ENCODE results near the gene LMOD2. TPM values are rescaled to one million over a fixed set of nuclear protein-coding genes. Genes with fewer than 3 reads are reported as not detected.

Gene LMOD2
- total RNA-seq, 1 experiment from 2014 or later = not detected

DNA sequence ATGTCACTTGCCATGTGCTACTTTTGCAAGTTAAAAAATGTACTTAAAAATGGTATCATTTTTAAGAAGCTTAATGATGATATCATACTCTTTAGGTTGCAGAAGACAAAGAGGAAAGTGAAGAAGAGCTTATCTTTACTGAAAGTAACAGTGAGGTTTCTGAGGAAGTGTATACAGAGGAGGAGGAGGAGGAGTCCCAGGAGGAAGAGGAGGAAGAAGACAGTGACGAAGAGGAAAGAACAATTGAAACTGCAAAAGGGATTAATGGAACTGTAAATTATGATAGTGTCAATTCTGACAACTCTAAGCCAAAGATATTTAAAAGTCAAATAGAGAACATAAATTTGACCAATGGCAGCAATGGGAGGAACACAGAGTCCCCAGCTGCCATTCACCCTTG is 6.1 kb downstream of the LMOD2 start:
- Mint-ChIP-seq H3K4me1 (peaks cover 10 to 22% of the 10 kb centered on the region in 2 experiments), H3K27me3 (ENCODE audit: low read depth) (no peaks in the 10 kb centered on the region), H3K9me3 (no peaks in the 10 kb centered on the region), H3K4me3 (no peak overlapping the region), H3K36me3 (ENCODE audit: insufficient read depth in 1 of 3, low read depth in 3 of 3) (no peaks in the 10 kb centered on the region; a peak in 1 of 7 replicates), H3K27ac (no peak overlapping the region)
- Histone ChIP-seq H3K79me2 (ENCODE audit: insufficient read depth, low read length) (no peaks in the 10 kb centered on the region), H4K5ac (ENCODE audit: insufficient read length, low read depth, low read length) (no peak overlapping the region), H4K91ac (ENCODE audit: insufficient read length, low read depth, low read length) (no peak overlapping the region), H2BK15ac (ENCODE audit: low read depth, low read length) (no peak overlapping the region), H3K18ac (ENCODE audit: insufficient read length, low read depth, low read length) (no peak overlapping the region), H3K9ac (ENCODE audit: extremely low read depth, insufficient read length, low read length) (no peak overlapping the region), H2AK5ac (ENCODE audit: insufficient read length, low read length) (no peak overlapping the region), H3K9me3 (ENCODE audit: control insufficient read depth, low read depth, low read length) (no peaks in the 10 kb centered on the region), H2BK12ac (ENCODE audit: insufficient read length, low read depth, low read length) (no peak overlapping the region), H2BK120ac (ENCODE audit: low read depth, low read length, poor library complexity, severe bottlenecking) (no peak overlapping the region), H4K20me1 (ENCODE audit: control insufficient read depth, insufficient read depth, insufficient read length) (no peaks in the 10 kb centered on the region), H3K4me2 (ENCODE audit: insufficient read depth, insufficient read length, low read length) (no peak overlapping the region), H3K27me3 (ENCODE audit: insufficient read depth, low read length) (no peaks in the 10 kb centered on the region), H3K79me1 (ENCODE audit: insufficient read depth, low read depth, low read length, poor library complexity, severe bottlenecking) (no peaks in the 10 kb centered on the region), H3K27ac (ENCODE audit: insufficient read length, low read depth, low read length) (no peak overlapping the region), H3K14ac (ENCODE audit: insufficient read depth, low read length) (no peak overlapping the region), H3T11ph (ENCODE audit: low read length) (no peak overlapping the region), H2AFZ (ENCODE audit: low read length) (no peak overlapping the region), H2BK20ac (ENCODE audit: low read depth, low read length, poor library complexity, severe bottlenecking) (no peak overlapping the region), H4K8ac (replicated peaks; ENCODE audit: insufficient read length, low read depth, low read length) (no peak overlapping the region), H2BK5ac (ENCODE audit: insufficient read length, low read length) (no peak overlapping the region), H3K23me2 (ENCODE audit: insufficient read length, low read depth, low read length, poor library complexity, severe bottlenecking) (no peaks in the 10 kb centered on the region), H3K56ac (ENCODE audit: insufficient read length, low read depth, low read length) (no peak overlapping the region), H3K4ac (ENCODE audit: low read depth, low read length) (no peak overlapping the region), H3K23ac (ENCODE audit: insufficient read length, low read depth, low read length) (no peak overlapping the region), H3K4me1 (ENCODE audit: insufficient read depth, low read length) (no peaks in the 10 kb centered on the region)
- TF ChIP-seq CTCF (conservative IDR thresholded peaks at IDR 0.05) = no peak
- DNase-seq = no peak
- no CpG with 5 or more reads among the region's 1 CpG for WGBS (ENCODE audit: extremely low coverage, insufficient read length, low lambda C conversion rate)

All from H9 (cell line).